Measurements from ENCODE around the gene UPK3BL2.
"Not testable (repeated sequence)": the region's sequence is repeated elsewhere in the genome, so short reads cannot be mapped to it uniquely, and the experiment has no call there.

The UPK3BL2 gene

GRCh38 chr7:102527822-102528793 lies 15.4 kb downstream of the UPK3BL2 start:
- not testable (repeated sequence) for DNase-seq (ENCODE audit: low read depth)

- not testable (repeated sequence) for DNase-seq (ENCODE audit: low read depth)
These were observed 16.3 kb downstream of the UPK3BL2 start for GRCh38 chr7:102527182-102527581.

GRCh38 chr7:102524803-102525202 lies 18.7 kb downstream of the UPK3BL2 start:
- DNase-seq (ENCODE audit: low read depth) = not testable (repeated sequence)

GRCh38 chr7:102520797-102521196 lies 22.7 kb downstream of the UPK3BL2 start:
- not testable (repeated sequence) for DNase-seq (ENCODE audit: low read depth)

GRCh38 chr7:102517550-102518147 lies 25.8 kb downstream of the UPK3BL2 start, which contains the start of gene RASA4B:
TSS of gene RASA4B (minus strand) at chr7:102517777. CDS start at chr7:102517710, 67 bp downstream.
- DNase-seq (ENCODE audit: low read depth) = not testable (repeated sequence)

GRCh38 chr7:102516951-102517350 lies 26.5 kb downstream of the UPK3BL2 start:
- DNase-seq (ENCODE audit: low read depth) = not testable (repeated sequence)

GRCh38 chr7:102515889-102516288 lies 27.6 kb downstream of the UPK3BL2 start:
- not testable (repeated sequence) for DNase-seq (ENCODE audit: low read depth)

GRCh38 chr7:102514881-102515721 lies 28.4 kb downstream of the UPK3BL2 start:
- not testable (repeated sequence) for DNase-seq (ENCODE audit: low read depth)

- not testable (repeated sequence) for DNase-seq (ENCODE audit: low read depth)
These were observed 30.8 kb downstream of the UPK3BL2 start for GRCh38 chr7:102512642-102513221.

GRCh38 chr7:102511860-102512522 lies 31.5 kb downstream of the UPK3BL2 start:
- DNase-seq (ENCODE audit: low read depth) = not testable (repeated sequence)

GRCh38 chr7:102510575-102510974 lies 32.9 kb downstream of the UPK3BL2 start:
- DNase-seq (ENCODE audit: low read depth) = not testable (repeated sequence)

- not testable (repeated sequence) for DNase-seq (ENCODE audit: low read depth)
These were observed 35.9 kb downstream of the UPK3BL2 start for GRCh38 chr7:102507410-102508088.

- DNase-seq (ENCODE audit: low read depth) = not testable (repeated sequence)
These were observed 38.0 kb downstream of the UPK3BL2 start for GRCh38 chr7:102505298-102506185.

GRCh38 chr7:102503141-102503540 lies 40.4 kb downstream of the UPK3BL2 start:
- DNase-seq (ENCODE audit: low read depth) = not testable (repeated sequence)

GRCh38 chr7:102498321-102498720 lies 45.2 kb downstream of the UPK3BL2 start:
- not testable (repeated sequence) for DNase-seq (ENCODE audit: low read depth)

GRCh38 chr7:102497308-102497707 lies 46.2 kb downstream of the UPK3BL2 start:
- DNase-seq (ENCODE audit: low read depth) = not testable (repeated sequence)

GRCh38 chr7:102496861-102497260 lies 46.6 kb downstream of the UPK3BL2 start:
- DNase-seq (ENCODE audit: low read depth) = not testable (repeated sequence)

GRCh38 chr7:102494473-102495149 lies 48.9 kb downstream of the UPK3BL2 start:
- not testable (repeated sequence) for DNase-seq (ENCODE audit: low read depth)

- DNase-seq (ENCODE audit: low read depth) = not testable (repeated sequence)
These were observed 49.5 kb downstream of the UPK3BL2 start for GRCh38 chr7:102494026-102494425.

All from activated T-cell treated with anti-CD3 and anti-CD28 coated beads for 24 hours (primary cell).